Tibial nerve (tissue), 4 donors: ENCODE measurements around the gene GPATCH2.

Source experiments
- CTCF ChIP-seq, 5 experiments: fragments of 200-600 bp in 3 of 5; fragments of 450-650 bp in 2 of 5; sonication (generic) in 3 of 5; IDR thresholded peaks; one replicate each; pipeline ENCODE4 v1.5.1; 2016 to 2019; ENCODE audit warnings: antibody characterized with exemption in 5 of 5, mild to moderate bottlenecking in 3 of 5, moderate library complexity in 2 of 5
- EP300 ChIP-seq, 2 donors: sonication (generic); formaldehyde crosslinking; IDR thresholded peaks; one replicate each; pipeline ENCODE4 v1.6.1; 2017; ENCODE audit warnings: antibody characterized with exemption in 2 of 2, mild to moderate bottlenecking in 1 of 2

DNA sequence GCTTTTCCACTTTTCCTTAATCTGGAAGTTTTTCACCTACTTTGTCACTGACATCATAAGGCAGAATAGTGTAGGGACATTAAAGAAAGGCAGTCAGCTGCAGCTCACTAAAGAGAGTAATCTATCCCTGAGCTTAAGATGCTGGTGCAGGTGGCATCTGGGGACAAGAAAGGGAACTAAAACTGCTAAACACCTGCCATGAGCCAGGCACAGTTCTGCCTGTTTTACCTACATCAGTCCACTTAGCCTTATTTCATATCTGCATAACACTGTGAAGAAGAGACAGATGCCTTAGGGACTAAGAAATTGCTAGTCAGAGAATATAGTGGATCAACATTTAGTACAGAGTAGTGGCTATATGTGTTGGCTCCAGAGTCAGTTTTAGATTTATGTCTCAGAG is 88.1 kb downstream of the GPATCH2 start:
- no peak for TF ChIP-seq EP300 (IDR thresholded peaks at IDR 0.05)
- no peak for TF ChIP-seq CTCF (IDR thresholded peaks at IDR 0.05)
